ENCODE measurements around the gene SUPT20H.

DNA sequence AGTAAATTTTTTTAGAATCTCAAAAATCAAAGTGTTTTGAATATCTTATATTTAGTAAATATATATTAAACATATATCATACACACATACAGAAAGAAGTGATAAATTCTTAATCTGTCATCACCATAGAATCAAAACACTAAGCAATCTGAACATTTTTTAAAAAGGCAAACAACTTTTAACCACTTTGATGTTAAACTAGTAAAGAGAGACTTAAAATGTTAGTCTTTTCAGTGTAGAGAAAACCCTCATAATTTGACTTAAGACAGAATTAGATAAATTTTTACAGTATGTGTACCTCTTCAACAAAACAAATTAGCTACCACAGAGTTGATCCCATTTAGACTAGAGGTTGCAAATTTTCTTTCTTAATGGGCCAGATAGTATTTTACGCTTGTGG lies 13.4 kb downstream of the SUPT20H start:
- TF ChIP-seq, protein P1, sequence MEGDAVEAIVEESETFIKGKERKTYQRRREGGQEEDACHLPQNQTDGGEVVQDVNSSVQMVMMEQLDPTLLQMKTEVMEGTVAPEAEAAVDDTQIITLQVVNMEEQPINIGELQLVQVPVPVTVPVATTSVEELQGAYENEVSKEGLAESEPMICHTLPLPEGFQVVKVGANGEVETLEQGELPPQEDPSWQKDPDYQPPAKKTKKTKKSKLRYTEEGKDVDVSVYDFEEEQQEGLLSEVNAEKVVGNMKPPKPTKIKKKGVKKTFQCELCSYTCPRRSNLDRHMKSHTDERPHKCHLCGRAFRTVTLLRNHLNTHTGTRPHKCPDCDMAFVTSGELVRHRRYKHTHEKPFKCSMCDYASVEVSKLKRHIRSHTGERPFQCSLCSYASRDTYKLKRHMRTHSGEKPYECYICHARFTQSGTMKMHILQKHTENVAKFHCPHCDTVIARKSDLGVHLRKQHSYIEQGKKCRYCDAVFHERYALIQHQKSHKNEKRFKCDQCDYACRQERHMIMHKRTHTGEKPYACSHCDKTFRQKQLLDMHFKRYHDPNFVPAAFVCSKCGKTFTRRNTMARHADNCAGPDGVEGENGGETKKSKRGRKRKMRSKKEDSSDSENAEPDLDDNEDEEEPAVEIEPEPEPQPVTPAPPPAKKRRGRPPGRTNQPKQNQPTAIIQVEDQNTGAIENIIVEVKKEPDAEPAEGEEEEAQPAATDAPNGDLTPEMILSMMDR (IDR thresholded peaks at IDR 0.05): no peak
- TF ChIP-seq POLR2A (IDR thresholded peaks at IDR 0.05): no peak

Data from adrenal gland (tissue), 5 donors.